ENCODE data around the gene ACSS1.

The ACSS1 gene

DNA sequence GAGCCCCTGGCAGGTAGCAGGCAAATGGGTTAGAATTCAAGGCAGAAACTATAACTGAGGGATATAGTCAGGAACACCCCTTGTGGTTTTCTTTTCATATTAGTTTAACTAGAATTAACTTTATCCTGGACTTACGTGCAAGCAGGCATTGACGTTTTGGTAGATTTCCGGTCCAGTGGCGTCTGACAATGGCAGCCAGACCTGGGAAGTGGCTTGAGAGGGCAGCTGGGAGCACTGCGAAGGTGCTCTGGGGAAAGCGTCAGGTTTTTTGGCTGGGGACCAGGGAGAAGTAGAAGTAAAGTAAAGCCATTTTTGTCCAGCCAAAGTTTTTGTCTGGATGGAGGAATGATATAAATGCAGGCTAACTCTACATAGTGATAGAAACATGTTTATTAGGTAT is 8.4 kb upstream of the ACSS1 start:
- H4K20me1 ChIP-seq (ENCODE audit: insufficient read depth, low read length, poor library complexity, severe bottlenecking): no peaks in the 10 kb centered on the region
- H2AFZ ChIP-seq (ENCODE audit: low read length): no peak overlapping the region
- no peaks in the 10 kb centered on the region for H3K9me2 ChIP-seq (replicated peaks; ENCODE audit: low read depth, low read length)
- H3K4me1 ChIP-seq (ENCODE audit: insufficient read depth, low read length, poor library complexity, severe bottlenecking): peaks cover 12% of the 10 kb centered on the region
- no peaks in the 10 kb centered on the region for H3K79me2 ChIP-seq (ENCODE audit: insufficient read depth, low read length)
- H3K9ac ChIP-seq (ENCODE audit: low read depth, low read length, poor library complexity, severe bottlenecking): no peak overlapping the region
- H3K4me3 ChIP-seq (ENCODE audit: low read length, poor library complexity, severe bottlenecking): no peak overlapping the region
- no peaks in the 10 kb centered on the region for H3K27me3 ChIP-seq (ENCODE audit: insufficient read depth, low read length, poor library complexity, severe bottlenecking)
- H3K9me3 ChIP-seq (ENCODE audit: insufficient read depth, low read depth, low read length): no peaks in the 10 kb centered on the region
- H3F3A ChIP-seq (ENCODE audit: low read depth): no peaks in the 10 kb centered on the region
- TF ChIP-seq, protein P1, sequence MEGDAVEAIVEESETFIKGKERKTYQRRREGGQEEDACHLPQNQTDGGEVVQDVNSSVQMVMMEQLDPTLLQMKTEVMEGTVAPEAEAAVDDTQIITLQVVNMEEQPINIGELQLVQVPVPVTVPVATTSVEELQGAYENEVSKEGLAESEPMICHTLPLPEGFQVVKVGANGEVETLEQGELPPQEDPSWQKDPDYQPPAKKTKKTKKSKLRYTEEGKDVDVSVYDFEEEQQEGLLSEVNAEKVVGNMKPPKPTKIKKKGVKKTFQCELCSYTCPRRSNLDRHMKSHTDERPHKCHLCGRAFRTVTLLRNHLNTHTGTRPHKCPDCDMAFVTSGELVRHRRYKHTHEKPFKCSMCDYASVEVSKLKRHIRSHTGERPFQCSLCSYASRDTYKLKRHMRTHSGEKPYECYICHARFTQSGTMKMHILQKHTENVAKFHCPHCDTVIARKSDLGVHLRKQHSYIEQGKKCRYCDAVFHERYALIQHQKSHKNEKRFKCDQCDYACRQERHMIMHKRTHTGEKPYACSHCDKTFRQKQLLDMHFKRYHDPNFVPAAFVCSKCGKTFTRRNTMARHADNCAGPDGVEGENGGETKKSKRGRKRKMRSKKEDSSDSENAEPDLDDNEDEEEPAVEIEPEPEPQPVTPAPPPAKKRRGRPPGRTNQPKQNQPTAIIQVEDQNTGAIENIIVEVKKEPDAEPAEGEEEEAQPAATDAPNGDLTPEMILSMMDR (conservative IDR thresholded peaks at IDR 0.05; ENCODE audit: low read length): no peak
- no peak for TF ChIP-seq EZH2phosphoT487 (IDR thresholded peaks at IDR 0.05; ENCODE audit: borderline replicate concordance)
- H3K4me2 ChIP-seq (ENCODE audit: low read depth, low read length, poor library complexity, severe bottlenecking): no peak overlapping the region
- no peaks in the 10 kb centered on the region for H3K36me3 ChIP-seq (ENCODE audit: insufficient read depth, low read length)

DNA sequence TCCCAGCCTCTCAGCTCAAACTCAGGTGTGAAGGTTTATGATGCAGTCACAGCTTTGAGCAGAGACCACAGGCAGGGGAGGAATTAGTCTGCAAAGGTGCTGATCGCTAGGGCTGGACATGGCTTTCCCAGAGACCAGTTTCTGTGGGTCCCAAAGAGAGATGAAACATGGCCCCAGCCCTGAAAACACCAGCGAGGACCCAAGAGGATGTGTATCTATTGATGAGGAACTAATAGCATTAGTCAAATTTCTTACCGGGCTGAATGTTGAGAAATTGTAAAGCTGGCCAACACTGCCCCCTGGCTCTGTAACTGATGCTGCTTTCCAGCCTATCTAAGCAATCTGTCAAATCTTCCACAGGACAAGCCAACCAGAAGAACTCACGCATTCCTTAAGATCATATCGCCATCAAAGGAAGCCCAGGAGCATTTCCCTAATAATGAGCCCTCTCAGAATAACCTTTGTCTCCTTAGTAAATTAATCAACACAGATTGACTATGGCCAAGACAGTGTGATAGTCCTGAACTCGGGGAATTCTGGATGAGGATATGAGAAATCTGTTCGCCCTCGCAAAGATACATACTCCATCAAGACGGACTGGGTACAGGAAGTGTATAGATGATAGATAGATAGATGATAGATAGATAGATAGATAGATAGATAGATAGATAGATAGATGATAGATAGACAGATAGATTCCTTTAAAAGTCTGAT is 7.8 kb upstream of the ACSS1 start:
- Histone ChIP-seq H3F3A (ENCODE audit: low read depth) (no peaks in the 10 kb centered on the region), H3K79me2 (ENCODE audit: insufficient read depth, low read length) (no peaks in the 10 kb centered on the region), H3K27me3 (ENCODE audit: insufficient read depth, low read length, poor library complexity, severe bottlenecking) (no peaks in the 10 kb centered on the region), H2AFZ (ENCODE audit: low read length) (peak overlapping the region; percentile 36), H3K4me1 (ENCODE audit: insufficient read depth, low read length, poor library complexity, severe bottlenecking) (peaks cover 12% of the 10 kb centered on the region), H3K9me3 (ENCODE audit: insufficient read depth, low read depth, low read length) (no peaks in the 10 kb centered on the region), H3K9me2 (replicated peaks; ENCODE audit: low read depth, low read length) (no peaks in the 10 kb centered on the region), H3K4me2 (ENCODE audit: low read depth, low read length, poor library complexity, severe bottlenecking) (peak overlapping the region; percentile 43), H3K4me3 (ENCODE audit: low read length, poor library complexity, severe bottlenecking) (no peak overlapping the region), H4K20me1 (ENCODE audit: insufficient read depth, low read length, poor library complexity, severe bottlenecking) (no peaks in the 10 kb centered on the region), H3K36me3 (ENCODE audit: insufficient read depth, low read length) (no peaks in the 10 kb centered on the region), H3K9ac (ENCODE audit: low read depth, low read length, poor library complexity, severe bottlenecking) (no peak overlapping the region)
- TF ChIP-seq EZH2phosphoT487 (IDR thresholded peaks at IDR 0.05; ENCODE audit: borderline replicate concordance): no peak
- TF ChIP-seq, protein P1 (conservative IDR thresholded peaks at IDR 0.05; ENCODE audit: low read length): peak; percentile 84

DNA sequence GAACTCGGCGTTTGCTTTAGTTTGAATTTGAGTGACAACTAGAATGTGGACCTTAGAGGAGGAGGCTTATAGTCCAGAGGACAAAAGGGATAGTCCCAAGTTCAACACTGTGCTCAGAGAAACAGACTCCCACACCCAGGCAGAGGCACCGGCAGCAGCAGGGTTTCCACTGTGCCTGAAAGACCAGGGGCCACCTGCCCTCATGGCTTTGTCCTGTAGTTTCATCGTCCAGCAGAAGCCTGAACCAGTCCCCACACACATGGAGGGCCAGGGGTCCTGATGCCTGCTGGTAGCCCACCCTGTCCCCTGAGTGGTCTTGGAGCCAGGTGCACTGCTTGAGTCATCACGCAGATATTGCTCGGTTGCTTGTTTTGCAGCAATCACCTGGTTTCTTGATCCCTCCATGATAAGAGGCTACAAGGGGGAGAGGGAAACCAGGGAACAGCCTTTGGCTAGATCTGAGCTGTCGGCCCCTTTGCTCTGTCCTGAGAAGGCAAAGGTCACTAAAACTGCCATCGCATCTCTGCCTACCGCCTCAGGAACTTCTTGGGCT is 7.2 kb upstream of the ACSS1 start:
- H2AFZ ChIP-seq (ENCODE audit: low read length): peak overlapping the region; percentile 36
- H3K4me3 ChIP-seq (ENCODE audit: low read length, poor library complexity, severe bottlenecking): no peak overlapping the region
- no peak overlapping the region for H3K9ac ChIP-seq (ENCODE audit: low read depth, low read length, poor library complexity, severe bottlenecking)
- no peaks in the 10 kb centered on the region for H3K36me3 ChIP-seq (ENCODE audit: insufficient read depth, low read length)
- H3K9me3 ChIP-seq (ENCODE audit: insufficient read depth, low read depth, low read length): no peaks in the 10 kb centered on the region
- H4K20me1 ChIP-seq (ENCODE audit: insufficient read depth, low read length, poor library complexity, severe bottlenecking): no peaks in the 10 kb centered on the region
- TF ChIP-seq, protein P1 (conservative IDR thresholded peaks at IDR 0.05; ENCODE audit: low read length): no peak
- TF ChIP-seq EZH2phosphoT487 (IDR thresholded peaks at IDR 0.05; ENCODE audit: borderline replicate concordance): no peak
- peaks cover 12% of the 10 kb centered on the region for H3K4me1 ChIP-seq (ENCODE audit: insufficient read depth, low read length, poor library complexity, severe bottlenecking)
- H3K79me2 ChIP-seq (ENCODE audit: insufficient read depth, low read length): no peaks in the 10 kb centered on the region
- H3K27me3 ChIP-seq (ENCODE audit: insufficient read depth, low read length, poor library complexity, severe bottlenecking): no peaks in the 10 kb centered on the region
- H3K9me2 ChIP-seq (replicated peaks; ENCODE audit: low read depth, low read length): no peaks in the 10 kb centered on the region
- H3K4me2 ChIP-seq (ENCODE audit: low read depth, low read length, poor library complexity, severe bottlenecking): peak overlapping the region; percentile 43
- no peaks in the 10 kb centered on the region for H3F3A ChIP-seq (ENCODE audit: low read depth)

All from Loucy (cell line).